Keratinocyte (primary cell): Measurements from ENCODE around the gene ZGRF1. TPM values are rescaled to one million over a fixed set of nuclear protein-coding genes. Genes with fewer than 3 reads are reported as not detected.

ENCODE experiments used
- DNase-seq: peaks from one replicate; pipeline ENCODE4 v3.0.0-alpha.2; 2011; ENCODE audit warnings: low read depth, missing footprints, low spot score
- FAIRE-seq: peaks from 2 replicates; lab custom pipeline; 2011; peaks lifted over from hg19 to GRCh38; lab: Jason Lieb, UNC
- H2AFZ ChIP-seq: 2 replicates; pipeline ENCODE4 v1.6.0; 2012; ENCODE audit warnings: low read length, control low read depth, inconsistent platforms; ENCODE audit not compliant: control insufficient read depth
- H3K27ac ChIP-seq: 2 replicates; pipeline ENCODE4 v1.5.1; 2011; ENCODE audit warnings: low read length; ENCODE audit not compliant: control insufficient read depth, insufficient read depth
- H3K27me3 ChIP-seq: 3 replicates; pipeline ENCODE4 v1.6.0; 2011; ENCODE audit warnings: low read length; ENCODE audit not compliant: control insufficient read depth, insufficient read depth; ENCODE audit errors: extremely low read depth
- H3K36me3 ChIP-seq, 2 experiments: 2 replicates in 1 of 2; 3 replicates in 1 of 2; pipeline ENCODE4 v1.5.1; 2011; ENCODE audit warnings: low read length in 2 of 2, mild to moderate bottlenecking in 1 of 2; ENCODE audit not compliant: control insufficient read depth in 2 of 2, insufficient read depth in 2 of 2; ENCODE audit errors: extremely low read depth in 1 of 2
- H3K4me1 ChIP-seq: 3 replicates; pipeline ENCODE4 v1.5.1; 2011; ENCODE audit warnings: low read length; ENCODE audit not compliant: control insufficient read depth, insufficient read depth; ENCODE audit errors: extremely low read depth
- H3K4me2 ChIP-seq: 3 replicates; pipeline ENCODE4 v1.6.0; 2011; ENCODE audit warnings: low read depth, low read length; ENCODE audit not compliant: control insufficient read depth, insufficient read depth; ENCODE audit errors: extremely low read depth
- H3K4me3 ChIP-seq, 3 experiments: fragments of 200-600 bp in 1 of 3; sonication (generic) in 1 of 3; 2 replicates in 2 of 3; 3 replicates in 1 of 3; pipeline ENCODE4 v1.5.1; 2011 to 2016; ENCODE audit warnings: low read length in 3 of 3, mild to moderate bottlenecking in 3 of 3, control low read depth in 2 of 3, inconsistent platforms in 1 of 3, low read depth in 1 of 3, mixed read lengths in 1 of 3, mixed run types in 1 of 3, moderate library complexity in 1 of 3; ENCODE audit not compliant: control insufficient read depth in 2 of 3, insufficient read depth in 2 of 3; ENCODE audit errors: extremely low read depth in 1 of 3
- H3K79me2 ChIP-seq: 2 replicates; pipeline ENCODE4 v1.6.0; 2012; ENCODE audit warnings: low read length; ENCODE audit not compliant: control insufficient read depth, insufficient read depth
- H3K9ac ChIP-seq: 3 replicates; pipeline ENCODE4 v1.6.0; 2011; ENCODE audit warnings: low read length; ENCODE audit not compliant: control insufficient read depth, insufficient read depth; ENCODE audit errors: extremely low read depth
- H3K9me1 ChIP-seq: 3 replicates; pipeline ENCODE4 v1.6.0; 2011; ENCODE audit warnings: low read length; ENCODE audit not compliant: control insufficient read depth, insufficient read depth; ENCODE audit errors: extremely low read depth
- H3K9me3 ChIP-seq: 2 replicates; pipeline ENCODE4 v1.5.1; 2012; ENCODE audit warnings: low read depth, low read length; ENCODE audit not compliant: control insufficient read depth
- H4K20me1 ChIP-seq: 3 replicates; pipeline ENCODE4 v1.6.0; 2011; ENCODE audit warnings: low read length; ENCODE audit not compliant: control insufficient read depth, insufficient read depth; ENCODE audit errors: extremely low read depth
- CTCF ChIP-seq, 3 experiments: IDR thresholded peaks in 1 of 3; conservative IDR thresholded peaks in 1 of 3; optimal IDR thresholded peaks in 1 of 3; 2 replicates in 2 of 3; 3 replicates in 1 of 3; pipeline versions ENCODE3 to v1.5.1; 2011; ENCODE audit warnings: low read length in 3 of 3, mild to moderate bottlenecking in 3 of 3, moderate library complexity in 2 of 3, control low read depth in 1 of 3, inconsistent platforms in 1 of 3; ENCODE audit not compliant: insufficient read depth in 2 of 3; ENCODE audit errors: extremely low read depth in 1 of 3
- EZH2 ChIP-seq: IDR thresholded peaks from one replicate; pipeline ENCODE4 v1.6.1; 2012; ENCODE audit warnings: inconsistent platforms, mild to moderate bottlenecking, low read length, moderate library complexity
- dilution Hi-C: fragments of 300-500 bp; cut with MboI; formaldehyde crosslinking; loops from one replicate; pipeline ENCODE4 v1.7.0; 2020; ENCODE audit warnings: low sequenced_read_pairs; ENCODE audit not compliant: extremely low pct_ligation_motif_present
- polyA plus RNA-seq, 5 experiments: library from polyadenylated mRNA; depleted of rRNA in 3 of 5; stranded (reverse) in 3 of 5; stranded (forward) in 1 of 5; unstranded in 1 of 5; fragments of >200 nt; gene quantifications; 1 replicate in 1 of 5; 2 replicates in 3 of 5; 3 replicates in 1 of 5; pipeline versions ENCODE4 v1.2.1 to v1.2.3, GENCODE V29; 2011 to 2012; ENCODE audit warnings: missing spikeins in 2 of 5, low read depth in 1 of 5, low replicate concordance in 1 of 5

ZGRF1 gene
- polyA plus RNA-seq, 1 donor (not counting 4 experiments of a cell fraction or from before 2014, with no cell fraction given): 3.6 TPM

- DNase-seq (no peak), FAIRE-seq (no peak)
- no peaks in the 10 kb centered on the region for H3K9me1 ChIP-seq
- H3K4me2 ChIP-seq: no peak overlapping the region
- no peaks in the 10 kb centered on the region for H4K20me1 ChIP-seq
- no peaks in the 10 kb centered on the region for H3K9me3 ChIP-seq
- no peak overlapping the region for H3K27ac ChIP-seq
- no peaks in the 10 kb centered on the region for H3K27me3 ChIP-seq
- dilution Hi-C loops: no loop called here
- no peak overlapping the region for H3K4me3 ChIP-seq
- H3K9ac ChIP-seq: no peak overlapping the region
- no peak overlapping the region for H2AFZ ChIP-seq
- H3K36me3 ChIP-seq: no peaks in the 10 kb centered on the region
- no peaks in the 10 kb centered on the region for H3K79me2 ChIP-seq
- TF ChIP-seq EZH2 (no peak), CTCF (optimal IDR thresholded peaks at IDR 0.05 in 1 of 3, IDR thresholded peaks at IDR 0.05 in 1 of 3, conservative IDR thresholded peaks at IDR 0.05 in 1 of 3; ENCODE audit: extremely low read depth in 1 of 3, insufficient read depth in 2 of 3, low read length in 3 of 3) (no peak)
- H3K4me1 ChIP-seq: no peaks in the 10 kb centered on the region
These were observed 91.4 kb downstream of the ZGRF1 start for GRCh38 chr4:112545346-112545745.

- Histone ChIP-seq H3K27me3 (no peaks in the 10 kb centered on the region), H3K79me2 (no peaks in the 10 kb centered on the region), H4K20me1 (no peaks in the 10 kb centered on the region), H2AFZ (no peak overlapping the region), H3K9me3 (no peaks in the 10 kb centered on the region), H3K9me1 (no peaks in the 10 kb centered on the region), H3K4me1 (no peaks in the 10 kb centered on the region), H3K4me2 (no peak overlapping the region), H3K27ac (no peak overlapping the region), H3K4me3 (no peak overlapping the region), H3K36me3 (no peaks in the 10 kb centered on the region), H3K9ac (no peak overlapping the region)
- FAIRE-seq: no peak
- TF ChIP-seq EZH2 (no peak), CTCF (optimal IDR thresholded peaks at IDR 0.05 in 1 of 3, IDR thresholded peaks at IDR 0.05 in 1 of 3, conservative IDR thresholded peaks at IDR 0.05 in 1 of 3; ENCODE audit: extremely low read depth in 1 of 3, insufficient read depth in 2 of 3, low read length in 3 of 3) (no peak)
- DNase-seq: no peak
- dilution Hi-C loops: no loop called here
These were observed 96.0 kb downstream of the ZGRF1 start for GRCh38 chr4:112540695-112541094.
